B cell (primary cell): ENCODE data around the gene ARL17A.
"Not testable (repeated sequence)": the region's sequence is repeated elsewhere in the genome, so short reads cannot be mapped to it uniquely, and the experiment has no call there.

Experiments used
- CTCF ChIP-seq: fragments of 200-600 bp; IDR thresholded peaks from one replicate; pipeline ENCODE4 v1.8.0; 2022; ENCODE audit warnings: antibody characterized with exemption, mild to moderate bottlenecking
- EZH2 ChIP-seq: IDR thresholded peaks from 2 replicates; pipeline ENCODE4 v1.6.1; 2012; ENCODE audit warnings: borderline replicate concordance, low read depth, mild to moderate bottlenecking, moderate library complexity, low read length; ENCODE audit not compliant: insufficient read depth, poor library complexity, severe bottlenecking

- TF ChIP-seq CTCF, EZH2: not testable (repeated sequence)
Observed at GRCh38 chr17:46624726-46625125, 45.2 kb upstream of the ARL17A start.
